ENCODE measurements around the gene ERCC2.
"Not testable (repeated sequence)": the region's sequence is repeated elsewhere in the genome, so short reads cannot be mapped to it uniquely, and the experiment has no call there.

The ERCC2 gene

DNA sequence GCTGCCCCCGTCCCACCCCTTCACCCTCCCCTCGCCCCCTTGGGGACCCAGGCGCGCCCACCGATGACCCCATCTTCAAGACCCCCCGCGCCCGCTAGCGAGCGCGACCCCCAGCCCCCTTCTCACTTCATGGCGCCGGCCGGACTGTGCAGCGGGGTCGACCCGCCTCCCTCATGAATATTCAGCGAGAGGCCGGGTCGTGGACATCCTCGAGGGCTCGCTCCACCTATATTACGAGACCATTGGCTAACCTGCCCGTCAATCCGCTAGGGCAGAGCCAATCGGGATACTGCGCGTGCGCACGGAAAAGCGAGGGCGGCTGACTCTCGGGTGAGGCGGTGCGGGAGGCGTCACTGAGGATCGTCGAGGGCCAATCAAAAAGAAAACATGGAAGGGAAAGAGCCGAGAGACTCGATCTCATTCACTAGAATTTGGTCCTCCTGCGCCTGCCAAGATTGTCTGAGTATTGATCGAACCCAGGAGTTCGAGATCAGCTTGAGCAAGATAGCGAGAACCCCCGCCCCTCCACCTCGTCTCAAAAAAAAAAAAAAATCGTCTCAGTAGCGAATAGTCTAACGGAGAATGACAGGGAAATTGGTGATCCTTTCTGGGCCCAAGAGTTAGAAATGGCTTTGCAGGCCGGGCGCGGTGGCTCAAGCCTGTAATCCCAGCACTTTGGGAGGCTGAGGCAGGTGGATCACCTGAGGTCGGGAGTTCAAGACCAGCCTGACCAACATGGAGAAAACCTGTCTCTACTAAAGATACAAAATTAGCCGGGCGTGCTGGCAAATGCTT is at the start of gene ERCC2:
ERCC2 (minus strand) TSS at position 164 of the 795 bp plus-strand sequence; CDS start at position 131, 33 bp downstream.
- peak; percentile 99 for DNase-seq (ENCODE audit: low read depth in 2 of 2)

DNA sequence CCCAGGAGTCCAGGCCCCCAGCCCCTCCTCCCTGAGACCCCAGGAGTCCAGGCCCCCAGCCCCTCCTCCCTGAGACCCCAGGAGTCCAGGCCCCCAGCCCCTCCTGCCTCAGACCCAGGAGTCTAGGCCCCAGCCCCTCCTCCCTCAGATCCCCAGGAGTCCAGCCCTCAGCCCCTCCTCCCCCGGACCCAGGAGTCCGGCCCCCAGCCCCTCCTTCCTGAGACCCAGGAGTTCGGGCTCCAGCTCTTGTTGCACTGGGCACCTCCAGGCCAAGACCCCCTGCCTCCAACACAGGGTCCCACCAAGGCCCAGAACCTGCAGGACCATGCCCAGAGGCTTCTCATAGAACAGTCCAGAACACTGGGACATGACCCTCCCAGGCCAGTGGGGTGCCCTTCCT is 49.5 kb upstream of the ERCC2 start:
- no peak for DNase-seq (ENCODE audit: low read depth in 2 of 2)

DNA sequence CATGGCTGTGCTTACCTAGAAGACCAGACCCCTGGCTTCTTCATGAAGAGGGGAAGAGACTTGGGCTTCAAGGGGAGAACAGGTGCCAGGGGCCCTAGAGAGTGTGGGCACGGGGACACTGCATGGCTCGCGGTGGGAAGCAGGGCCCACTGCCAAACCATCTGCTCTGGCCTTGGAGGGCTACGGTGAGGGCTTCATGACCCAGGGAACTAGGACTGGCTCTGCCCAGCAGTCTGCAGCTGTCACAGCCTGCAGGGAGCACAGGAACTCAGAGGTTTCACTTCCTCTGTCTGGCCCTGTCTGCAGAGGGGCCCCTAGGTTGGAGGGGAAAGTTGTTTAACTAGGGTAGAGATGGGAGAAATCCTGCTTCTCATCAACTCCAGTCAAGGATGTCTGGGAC is 49.0 kb upstream of the ERCC2 start:
- no peak for DNase-seq (ENCODE audit: low read depth in 2 of 2)

DNA sequence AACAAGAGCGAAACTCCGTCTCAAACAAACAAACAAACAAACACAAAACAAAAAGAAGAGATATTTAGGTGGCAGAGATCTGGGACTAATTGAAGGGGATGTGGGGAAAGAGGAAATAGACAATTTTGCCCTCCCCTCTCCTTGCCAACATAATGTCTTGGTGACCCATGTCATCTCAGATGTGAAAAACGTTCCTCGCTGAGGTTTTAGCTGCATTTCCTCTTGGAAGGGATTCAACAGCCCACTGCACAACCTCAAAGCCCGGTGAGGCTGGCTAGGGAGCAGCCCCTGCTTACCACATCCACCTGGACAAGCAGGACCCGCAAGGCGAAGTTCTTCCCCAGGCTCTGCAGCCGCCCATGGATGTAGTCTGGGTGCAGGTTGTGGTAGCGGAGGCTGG is 48.4 kb upstream of the ERCC2 start:
- DNase-seq (ENCODE audit: low read depth in 2 of 2) = no peak

DNA sequence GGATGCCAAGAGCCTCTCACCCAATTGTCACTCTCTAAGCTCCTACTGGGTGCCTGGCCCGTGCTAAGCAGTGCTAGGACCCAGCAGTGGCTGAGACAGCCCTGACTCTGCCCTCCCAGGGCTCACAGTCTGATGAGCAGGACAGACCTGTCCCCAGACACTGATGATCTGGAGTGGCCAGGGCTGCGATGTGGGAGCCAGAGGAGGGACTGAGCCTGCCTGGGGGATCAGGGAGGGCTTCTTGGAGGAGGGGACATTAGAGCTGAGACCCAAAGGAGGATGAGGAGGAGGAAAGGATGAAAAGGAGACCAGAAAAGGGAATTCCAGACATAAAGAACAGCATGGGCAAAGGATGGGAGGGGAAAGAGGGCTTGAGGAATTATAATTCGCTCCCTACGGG is 46.8 kb upstream of the ERCC2 start:
- no peak for DNase-seq (ENCODE audit: low read depth in 2 of 2)

DNA sequence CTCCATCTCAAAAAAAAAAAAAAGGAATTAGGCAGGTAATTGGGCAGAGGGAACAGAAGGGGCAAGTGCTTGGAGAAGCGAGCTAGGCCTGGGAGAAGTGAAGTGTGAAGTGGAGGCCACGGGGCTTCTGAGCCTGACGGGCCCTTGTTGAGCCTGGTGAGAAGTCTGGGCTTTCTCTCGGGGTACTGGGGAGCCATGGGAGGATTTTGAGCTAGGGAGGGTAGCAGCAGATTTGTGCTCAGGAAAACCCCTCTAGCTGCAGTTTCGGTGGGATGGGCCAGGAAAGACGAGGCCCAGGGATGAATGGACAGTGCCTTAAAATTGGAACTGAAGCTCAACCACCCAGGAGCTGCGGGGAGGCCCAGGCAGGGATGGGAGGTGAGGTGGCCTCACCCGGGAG is 44.1 kb upstream of the ERCC2 start:
- DNase-seq (ENCODE audit: low read depth in 2 of 2) = no peak

DNA sequence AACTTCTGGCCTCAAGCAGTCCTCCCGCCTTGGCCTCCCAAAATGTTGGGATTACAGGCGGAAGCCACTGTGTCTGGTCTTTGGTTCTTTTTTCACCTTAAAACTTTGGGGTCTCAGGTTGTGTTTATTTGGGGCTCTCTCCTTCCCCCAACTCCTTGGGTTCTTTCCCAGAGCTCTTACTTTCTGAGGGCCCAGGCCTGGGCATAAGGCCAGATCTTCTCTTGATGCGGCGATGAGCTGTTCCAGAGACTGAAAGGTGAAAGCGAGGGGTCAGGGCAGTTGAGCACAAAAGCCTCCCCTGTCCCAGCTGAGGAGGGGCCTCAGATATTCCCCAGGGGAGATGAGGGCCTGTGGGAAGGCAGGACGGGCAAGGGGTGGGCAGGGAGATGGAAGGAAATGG is 43.1 kb upstream of the ERCC2 start:
- no peak for DNase-seq (ENCODE audit: low read depth in 2 of 2)

DNA sequence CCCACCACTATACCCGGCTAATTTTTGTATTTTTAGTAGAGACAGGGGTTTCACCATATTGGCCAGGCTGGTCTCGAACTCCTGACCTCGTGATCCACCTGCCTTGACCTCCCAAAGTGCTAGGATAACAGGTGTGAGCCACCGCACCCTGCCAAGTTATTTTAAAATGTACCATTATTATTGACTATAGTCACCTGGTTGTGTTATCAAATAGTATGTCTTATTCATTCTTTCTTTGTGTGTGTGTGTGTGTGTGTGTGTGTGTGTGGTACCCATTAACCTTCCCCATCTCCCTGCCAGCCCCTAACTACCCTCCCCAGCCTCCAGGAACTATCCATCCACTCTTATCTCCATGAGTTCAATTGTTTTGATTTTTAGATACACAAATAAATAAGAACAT is 40.0 kb upstream of the ERCC2 start:
- DNase-seq (ENCODE audit: low read depth in 2 of 2) = not testable (repeated sequence)

DNA sequence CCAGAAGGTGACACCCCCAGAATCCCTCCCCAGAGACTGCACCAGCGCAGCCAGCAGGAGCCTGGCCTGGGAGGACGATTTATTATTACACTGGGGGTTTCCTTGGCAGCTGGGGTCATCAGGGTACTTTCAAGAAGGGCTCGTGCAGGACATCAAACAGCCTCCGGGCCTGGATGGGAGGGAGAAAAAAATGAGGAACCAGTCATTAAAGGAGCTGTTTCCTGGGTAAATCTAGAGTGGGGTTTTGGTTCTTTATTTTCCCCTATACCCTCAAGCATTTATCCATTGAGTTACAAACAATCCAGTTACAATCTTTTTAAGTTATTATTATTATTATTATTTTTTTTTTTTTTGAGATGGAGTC is 39.2 kb upstream of the ERCC2 start:
- no peak for DNase-seq (ENCODE audit: low read depth in 2 of 2)

DNA sequence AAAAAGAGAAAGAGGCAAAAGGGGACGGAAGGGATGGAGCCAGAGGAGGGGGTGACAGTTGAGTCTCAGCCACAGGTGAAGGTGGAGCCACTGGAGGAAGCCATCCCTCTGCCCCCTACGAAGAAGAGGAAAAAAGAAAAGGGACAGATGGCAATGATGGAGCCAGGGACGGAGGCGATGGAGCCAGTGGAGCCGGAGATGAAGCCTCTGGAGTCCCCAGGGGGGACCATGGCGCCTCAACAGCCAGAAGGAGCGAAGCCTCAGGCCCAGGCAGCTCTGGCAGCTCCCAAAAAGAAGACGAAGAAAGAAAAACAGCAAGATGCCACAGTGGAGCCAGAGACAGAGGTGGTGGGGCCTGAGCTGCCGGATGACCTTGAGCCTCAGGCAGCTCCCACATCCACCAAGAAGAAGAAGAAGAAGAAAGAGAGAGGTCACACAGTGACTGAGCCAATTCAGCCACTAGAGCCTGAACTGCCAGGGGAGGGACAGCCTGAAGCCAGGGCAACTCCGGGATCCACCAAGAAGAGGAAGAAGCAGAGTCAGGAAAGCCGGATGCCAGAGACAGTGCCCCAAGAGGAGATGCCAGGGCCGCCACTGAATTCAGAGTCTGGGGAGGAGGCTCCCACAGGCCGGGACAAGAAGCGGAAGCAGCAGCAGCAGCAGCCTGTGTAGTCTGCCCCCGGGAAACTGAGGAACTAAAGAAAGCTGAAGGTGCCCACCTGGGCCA is 38.6 kb upstream of the ERCC2 start:
- DNase-seq (ENCODE audit: low read depth in 2 of 2) = no peak

DNA sequence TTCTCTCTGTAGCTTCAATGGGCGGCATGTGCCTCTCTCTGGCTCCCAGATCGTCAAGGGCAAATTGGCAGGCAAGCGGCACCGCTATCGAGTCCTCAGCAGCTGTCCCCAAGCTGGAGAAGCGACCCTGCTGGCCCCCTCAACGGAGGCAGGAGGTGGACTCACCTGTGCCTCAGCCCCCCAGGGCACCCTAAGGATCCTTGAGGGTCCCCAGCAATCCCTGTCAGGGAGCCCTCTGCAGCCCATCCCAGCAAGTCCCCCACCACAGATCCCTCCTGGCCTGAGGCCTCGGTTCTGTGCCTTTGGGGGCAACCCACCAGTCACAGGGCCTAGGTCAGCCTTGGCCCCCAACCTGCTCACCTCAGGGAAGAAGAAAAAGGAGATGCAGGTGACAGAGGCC is 37.7 kb upstream of the ERCC2 start:
- DNase-seq (ENCODE audit: low read depth in 2 of 2) = no peak

DNA sequence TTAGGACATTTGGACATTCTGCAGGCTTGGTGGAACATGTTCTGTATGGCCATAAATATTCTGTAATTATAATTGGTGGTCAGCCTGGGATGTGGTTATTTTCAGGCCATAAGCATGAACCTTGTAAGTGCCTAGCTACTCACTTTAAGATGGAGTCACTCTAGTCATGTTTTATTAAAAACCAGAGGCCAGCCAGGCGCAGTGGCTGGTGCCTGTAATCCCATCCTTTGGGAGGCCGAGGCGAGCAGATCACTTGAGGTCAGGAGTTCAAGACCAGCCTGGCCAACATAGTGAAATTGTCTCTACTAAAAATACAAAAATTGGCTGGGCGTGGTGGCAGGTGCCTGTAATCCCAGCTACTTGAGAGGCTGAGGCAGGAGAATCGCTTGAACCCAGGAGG is 37.2 kb upstream of the ERCC2 start:
- not testable (repeated sequence) for DNase-seq (ENCODE audit: low read depth in 2 of 2)

DNA sequence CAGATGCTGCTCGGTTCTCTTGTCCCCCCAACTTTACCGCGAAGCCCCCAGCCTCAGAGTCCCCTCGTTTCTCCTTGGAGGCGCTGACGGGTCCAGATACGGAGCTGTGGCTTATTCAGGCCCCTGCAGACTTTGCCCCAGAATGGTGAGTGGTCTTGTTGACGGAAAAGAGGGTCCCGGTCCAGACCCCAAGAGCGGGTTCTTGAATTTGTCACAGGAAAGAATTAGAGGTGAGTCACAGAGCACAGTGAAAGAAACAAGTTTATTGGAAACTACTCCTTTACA is 36.7 kb upstream of the ERCC2 start:
- DNase-seq (ENCODE audit: low read depth in 2 of 2) = no peak

DNA sequence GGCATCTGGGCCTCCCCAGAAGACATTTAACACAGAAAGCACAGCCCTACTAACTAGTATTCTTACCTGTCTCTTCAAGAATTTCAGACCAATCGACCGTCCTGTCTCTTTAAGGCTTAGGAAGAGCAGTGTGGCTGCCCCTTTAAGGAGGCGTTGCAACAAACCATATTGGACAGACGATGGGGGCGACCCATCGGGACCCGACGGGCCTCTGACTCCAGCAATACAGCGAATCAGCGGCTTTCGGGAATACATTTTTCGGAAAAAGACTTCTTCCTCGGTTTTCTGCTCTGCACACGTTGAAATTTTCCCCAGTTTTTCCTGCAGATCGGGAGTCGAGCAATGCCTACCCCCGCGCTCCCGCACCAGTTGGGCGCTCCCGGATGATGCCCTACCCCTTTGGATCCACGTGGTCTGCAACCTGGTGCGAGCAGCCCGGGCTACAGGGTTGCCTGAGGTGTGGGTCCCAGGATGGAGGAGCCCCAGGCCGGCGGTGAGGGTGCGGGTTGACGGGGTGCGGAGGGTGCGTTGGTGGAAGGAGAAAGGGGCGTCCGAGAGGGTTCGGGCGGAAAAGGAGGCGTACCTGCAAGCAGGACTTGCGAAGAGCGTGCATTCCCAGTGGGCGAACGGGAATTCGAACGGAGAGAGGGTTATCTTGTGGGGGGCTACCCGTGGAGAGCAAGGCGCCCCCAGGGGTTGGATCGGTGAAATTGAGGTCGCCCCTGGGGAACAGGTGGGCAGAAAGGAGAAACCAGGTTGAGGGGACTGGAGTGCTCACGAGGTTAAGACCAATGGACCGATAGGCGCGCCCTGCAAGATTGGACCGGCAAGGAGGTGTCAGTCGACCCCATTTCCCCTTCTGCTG is 36.1 kb upstream of the ERCC2 start, which contains the start of gene POLR1G:
POLR1G (plus strand) TSS at position 419 of the 865 bp plus-strand sequence; CDS start at position 472, 53 bp downstream.
- DNase-seq (ENCODE audit: low read depth in 2 of 2) = peak in 1 of 2 experiments; percentile 48

DNA sequence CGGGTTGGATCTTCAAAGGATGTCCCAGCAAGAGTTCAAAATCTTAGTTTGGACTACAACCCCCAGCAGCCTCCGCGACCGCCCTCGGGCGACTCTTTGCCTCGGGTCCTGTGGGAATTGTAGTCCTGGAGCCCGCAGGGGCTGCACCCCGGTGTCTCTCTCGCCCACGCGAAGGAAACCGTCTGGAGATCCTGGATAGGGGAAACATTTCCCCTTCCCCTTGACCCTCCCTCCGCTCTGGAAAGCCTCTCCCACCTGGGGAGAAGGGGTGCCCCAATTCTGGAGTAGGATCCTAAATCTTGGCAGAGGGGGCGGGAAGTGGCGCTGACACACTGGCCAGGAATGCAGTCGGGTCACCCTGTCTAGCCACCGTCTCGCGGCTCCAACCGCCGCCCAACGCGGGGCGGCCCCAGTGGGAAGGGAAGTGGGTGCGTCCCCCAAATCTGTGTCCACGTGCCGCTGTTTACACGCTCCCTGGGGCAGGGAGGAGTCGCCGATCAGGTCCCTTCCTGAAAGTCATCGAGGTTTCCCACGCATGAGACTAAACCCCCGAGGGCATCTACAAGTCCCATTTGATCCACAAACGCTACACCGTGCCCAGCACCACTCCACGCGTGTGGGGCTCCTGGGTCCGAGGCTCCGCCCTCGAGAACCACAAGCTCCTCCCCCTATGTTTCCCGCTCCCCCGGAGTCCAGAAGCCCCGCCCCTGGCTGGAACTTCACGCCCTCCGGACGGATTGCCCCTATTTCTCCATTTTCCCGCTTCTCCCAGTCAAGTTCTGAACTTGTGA is 35.3 kb upstream of the ERCC2 start:
- peak; percentile 71 to 77 for DNase-seq (ENCODE audit: low read depth in 2 of 2)

DNA sequence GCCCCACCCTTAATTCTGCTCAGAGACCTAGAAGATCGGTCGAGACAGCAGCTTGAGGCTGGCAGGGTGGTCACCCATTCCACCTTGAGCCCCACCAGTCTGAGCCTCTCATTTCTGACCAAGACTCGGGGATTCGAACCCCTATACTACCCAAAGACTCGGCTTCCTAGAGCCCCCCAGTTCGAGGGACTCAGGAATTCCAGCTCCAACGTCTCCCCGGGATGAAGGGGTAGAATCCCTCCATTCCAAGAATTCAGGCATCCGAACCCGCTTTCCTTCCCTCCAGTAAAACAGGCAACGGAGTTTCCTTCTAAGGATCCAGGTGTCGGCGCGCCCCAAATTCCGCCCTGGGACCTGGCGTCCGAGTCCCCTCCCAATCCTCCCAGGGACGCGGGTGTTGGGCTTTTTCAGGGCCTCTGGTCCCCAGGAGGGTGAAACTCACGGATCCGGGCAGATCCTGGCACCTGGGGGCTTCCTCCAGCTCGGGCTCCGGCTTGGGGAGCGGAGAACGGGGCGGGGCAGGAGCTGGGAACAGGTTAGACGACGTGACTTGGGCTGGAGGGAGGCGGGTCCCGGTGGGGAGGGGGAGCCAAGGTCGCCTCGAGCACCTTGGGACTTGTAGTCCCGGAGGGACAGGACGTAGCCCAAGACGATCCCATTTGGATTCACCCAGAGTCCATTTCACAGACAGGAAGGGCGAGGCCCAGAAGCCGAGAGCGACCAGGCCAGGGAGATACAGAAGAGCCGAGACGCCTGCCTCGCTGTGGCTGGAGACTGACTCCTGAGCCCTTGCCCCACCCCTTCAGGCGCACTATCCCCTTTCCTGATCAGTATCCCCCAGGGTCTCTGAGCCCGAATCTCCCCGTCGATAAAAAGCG is 34.4 kb upstream of the ERCC2 start, which contains the start of gene PPP1R13L:
PPP1R13L (minus strand) TSS at position 513 of the 878 bp plus-strand sequence. CDS start 6,751 bp downstream, outside the sequence.
- no peak for DNase-seq (ENCODE audit: low read depth in 2 of 2)

DNA sequence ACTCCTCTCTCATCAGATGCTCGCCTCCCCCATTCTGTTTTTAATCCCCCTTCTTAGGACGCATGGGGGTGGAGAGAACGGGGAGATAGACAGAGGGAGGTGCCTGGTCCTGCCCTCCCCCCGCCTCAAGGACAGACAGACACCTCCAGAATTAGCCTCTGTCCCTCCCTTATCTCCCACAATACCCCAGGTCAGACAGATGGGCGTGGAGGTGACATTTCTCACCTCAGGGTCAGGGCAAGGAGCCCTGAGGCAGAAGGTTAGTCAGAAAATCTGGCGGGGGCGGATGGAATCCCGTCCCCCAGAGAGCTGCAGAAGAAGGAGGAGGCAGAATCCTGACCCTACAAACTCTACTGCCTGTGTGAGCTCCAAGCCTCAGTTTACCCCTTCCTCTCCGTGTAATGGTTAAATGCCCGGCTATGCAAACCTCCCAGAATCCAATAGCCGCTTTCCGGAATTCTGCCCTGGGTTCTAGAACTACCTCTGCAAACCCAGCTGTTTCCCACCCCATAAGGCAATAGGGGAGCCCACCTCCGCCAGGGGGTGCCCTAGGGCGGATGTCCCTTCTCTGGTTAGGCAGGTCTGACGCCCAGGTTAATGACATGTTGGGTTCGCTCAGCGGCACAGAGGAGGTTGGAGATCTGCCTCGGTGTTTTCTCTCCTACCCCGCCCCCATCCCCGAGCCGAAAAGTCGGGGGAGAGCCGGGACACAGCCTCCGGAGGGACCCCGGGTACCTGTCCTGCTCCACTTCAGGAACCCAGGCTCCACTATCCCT is 33.6 kb upstream of the ERCC2 start:
- DNase-seq (ENCODE audit: low read depth in 2 of 2) = no peak

DNA sequence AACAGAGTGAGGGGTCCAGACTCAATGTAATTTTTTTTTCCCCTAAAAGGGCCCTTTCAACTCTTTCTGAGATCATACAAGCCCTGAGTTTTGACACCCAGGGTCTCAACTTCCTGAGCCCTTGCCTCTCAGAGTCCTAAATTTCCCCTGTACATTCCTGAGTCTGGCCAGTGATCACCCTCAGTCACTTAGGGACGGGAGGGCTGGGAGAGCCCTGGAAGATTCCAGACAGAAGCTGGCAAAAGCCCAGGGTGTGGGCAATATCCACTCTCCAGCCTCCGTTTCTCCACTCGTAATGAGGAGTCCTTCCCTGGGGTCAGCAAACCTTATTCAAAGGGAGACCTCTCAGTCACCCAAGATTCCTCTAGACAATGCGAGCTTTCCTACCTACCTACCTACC is 32.9 kb upstream of the ERCC2 start:
- DNase-seq (ENCODE audit: low read depth in 2 of 2) = no peak

DNA sequence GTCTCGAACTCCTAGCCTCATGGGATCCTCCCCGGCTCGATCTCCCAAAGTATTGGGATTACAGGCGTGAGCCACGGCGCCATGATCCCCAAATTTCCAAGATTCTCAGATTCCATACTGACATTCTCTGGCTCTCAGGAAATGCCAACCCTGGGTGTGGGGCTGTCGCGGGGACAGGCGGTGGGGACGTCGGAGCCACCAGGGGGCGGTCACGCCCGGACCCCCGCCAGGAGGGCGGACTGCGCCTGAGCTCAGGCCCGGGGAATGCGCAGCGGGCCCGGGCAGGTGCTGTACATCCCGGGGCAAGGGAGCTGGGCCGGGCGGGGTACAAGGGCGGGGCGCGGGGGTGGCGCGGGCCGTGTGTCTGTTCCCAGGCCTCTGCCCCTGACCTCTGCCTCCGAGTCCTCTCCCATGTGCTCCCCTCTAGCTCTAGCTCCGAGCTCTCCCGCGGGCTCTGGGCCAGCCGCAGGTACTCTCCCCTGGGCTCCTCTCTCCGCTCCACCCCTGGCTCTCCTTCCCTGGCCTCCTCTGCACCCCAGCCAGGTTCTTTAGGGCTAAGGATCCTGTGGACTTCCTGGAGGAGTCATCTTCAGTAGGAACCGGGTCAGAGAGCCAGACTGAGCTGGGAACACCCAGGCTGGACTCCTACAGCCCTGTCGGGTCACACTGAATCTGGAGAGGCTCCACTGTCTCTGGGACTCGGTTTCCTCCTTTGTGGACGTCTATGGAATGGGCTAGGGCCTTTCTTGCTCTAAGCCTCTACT is 32.1 kb upstream of the ERCC2 start:
- no peak for DNase-seq (ENCODE audit: low read depth in 2 of 2)
